Superior temporal gyrus (tissue), 1 donor: Measurements from ENCODE around the gene FUT4.
"Not testable (repeated sequence)": the region's sequence is repeated elsewhere in the genome, so short reads cannot be mapped to it uniquely, and the experiment has no call there.

Experiments used
- DNase-seq: peaks from one replicate; pipeline ENCODE4 v3.0.0-alpha.2; 2016; ENCODE audit errors: extremely low spot score

Gene FUT4

GRCh38 chr11:94543695-94544645 lies at the start of gene FUT4:
Gene FUT4, plus strand, starts transcription at chr11:94543921. Its CDS starts 213 bp downstream, at chr11:94544134.
- DNase-seq, result peak; percentile 74

- no peak for DNase-seq
Measured at GRCh38 chr11:94494126-94494680, 49.5 kb upstream of the FUT4 start.

- no peak for DNase-seq
Measured at GRCh38 chr11:94500181-94500580, 43.5 kb upstream of the FUT4 start.

GRCh38 chr11:94501522-94501921 lies 42.2 kb upstream of the FUT4 start:
- no peak for DNase-seq

- DNase-seq, result peak; percentile 88
Measured at GRCh38 chr11:94504689-94505293, 38.9 kb upstream of the FUT4 start.

GRCh38 chr11:94506513-94506912 lies 37.2 kb upstream of the FUT4 start:
- not testable (repeated sequence) for DNase-seq

GRCh38 chr11:94507485-94507884 lies 36.2 kb upstream of the FUT4 start:
- no peak for DNase-seq

GRCh38 chr11:94511932-94512781 lies 31.6 kb upstream of the FUT4 start, which contains the start of gene C11orf97:
Gene C11orf97, plus strand, starts transcription at chr11:94512461. Its CDS starts 68 bp downstream, at chr11:94512529.
- DNase-seq, result peak; percentile 52

GRCh38 chr11:94513091-94513490 lies 30.6 kb upstream of the FUT4 start:
- DNase-seq, result no peak

- DNase-seq, result no peak
Measured at GRCh38 chr11:94515398-94515797, 28.3 kb upstream of the FUT4 start.

GRCh38 chr11:94516725-94517124 lies 27.0 kb upstream of the FUT4 start:
- no peak for DNase-seq

GRCh38 chr11:94518300-94518699 lies 25.4 kb upstream of the FUT4 start:
- no peak for DNase-seq

GRCh38 chr11:94519478-94520084 lies 24.1 kb upstream of the FUT4 start:
- peak; percentile 90 for DNase-seq

- DNase-seq, result no peak
Measured at GRCh38 chr11:94521684-94522083, 22.0 kb upstream of the FUT4 start.

- DNase-seq, result no peak
Measured at GRCh38 chr11:94524341-94524740, 19.4 kb upstream of the FUT4 start.

GRCh38 chr11:94525546-94526324 lies 18.0 kb upstream of the FUT4 start:
- no peak for DNase-seq

- DNase-seq, result no peak
Measured at GRCh38 chr11:94526645-94527438, 16.9 kb upstream of the FUT4 start.

GRCh38 chr11:94528551-94528950 lies 15.2 kb upstream of the FUT4 start:
- DNase-seq, result no peak

- no peak for DNase-seq
Measured at GRCh38 chr11:94532211-94532610, 11.5 kb upstream of the FUT4 start.

GRCh38 chr11:94533206-94533605 lies 10.5 kb upstream of the FUT4 start:
- DNase-seq, result no peak
